Measurements from ENCODE around the gene OR52I2.
A peak's percentile ranks its signal among the peaks of the same experiment; 100 is the strongest.

OR52I2 gene

DNA sequence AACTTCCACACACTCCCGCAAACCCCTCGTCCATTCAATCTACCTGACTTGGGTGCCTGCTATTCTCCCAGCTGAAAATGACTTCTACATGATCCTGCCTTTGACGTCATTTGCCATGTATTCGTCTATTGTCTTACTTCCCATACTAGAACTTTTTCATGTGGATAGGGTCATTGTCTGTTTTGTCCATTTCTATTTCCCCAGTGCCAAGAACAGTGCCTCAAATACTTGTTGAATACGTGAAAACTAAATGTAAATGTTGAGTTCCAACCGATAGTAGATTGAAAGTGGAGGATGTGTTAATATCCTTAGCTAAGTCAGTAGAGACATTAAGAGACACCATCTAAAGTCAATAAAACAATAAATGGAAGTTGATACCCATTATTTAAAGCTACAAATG, 25.6 kb downstream of the OR52I2 start:
- H3K4me1 ChIP-seq (ENCODE audit: control insufficient read depth, insufficient read depth, low read length, poor library complexity, severe bottlenecking), result peaks cover 7% of the 10 kb centered on the region
- H3K9me3 ChIP-seq (ENCODE audit: control insufficient read depth, low read length), result no peaks in the 10 kb centered on the region
- DNase-seq, result no peak
- peaks cover 15% of the 10 kb centered on the region for H3K36me3 ChIP-seq (ENCODE audit: control insufficient read depth, insufficient read depth, low read length)
- peak overlapping the region; percentile 67 for H3K4me3 ChIP-seq (ENCODE audit: insufficient read depth, low read depth, low read length, poor library complexity, severe bottlenecking)
- H3K27ac ChIP-seq (ENCODE audit: insufficient read depth, low read length, poor library complexity, severe bottlenecking), result no peak overlapping the region
- H3K27me3 ChIP-seq (replicated peaks; ENCODE audit: control insufficient read depth, insufficient read depth, low read length, poor library complexity, severe bottlenecking), result no peaks in the 10 kb centered on the region

DNA sequence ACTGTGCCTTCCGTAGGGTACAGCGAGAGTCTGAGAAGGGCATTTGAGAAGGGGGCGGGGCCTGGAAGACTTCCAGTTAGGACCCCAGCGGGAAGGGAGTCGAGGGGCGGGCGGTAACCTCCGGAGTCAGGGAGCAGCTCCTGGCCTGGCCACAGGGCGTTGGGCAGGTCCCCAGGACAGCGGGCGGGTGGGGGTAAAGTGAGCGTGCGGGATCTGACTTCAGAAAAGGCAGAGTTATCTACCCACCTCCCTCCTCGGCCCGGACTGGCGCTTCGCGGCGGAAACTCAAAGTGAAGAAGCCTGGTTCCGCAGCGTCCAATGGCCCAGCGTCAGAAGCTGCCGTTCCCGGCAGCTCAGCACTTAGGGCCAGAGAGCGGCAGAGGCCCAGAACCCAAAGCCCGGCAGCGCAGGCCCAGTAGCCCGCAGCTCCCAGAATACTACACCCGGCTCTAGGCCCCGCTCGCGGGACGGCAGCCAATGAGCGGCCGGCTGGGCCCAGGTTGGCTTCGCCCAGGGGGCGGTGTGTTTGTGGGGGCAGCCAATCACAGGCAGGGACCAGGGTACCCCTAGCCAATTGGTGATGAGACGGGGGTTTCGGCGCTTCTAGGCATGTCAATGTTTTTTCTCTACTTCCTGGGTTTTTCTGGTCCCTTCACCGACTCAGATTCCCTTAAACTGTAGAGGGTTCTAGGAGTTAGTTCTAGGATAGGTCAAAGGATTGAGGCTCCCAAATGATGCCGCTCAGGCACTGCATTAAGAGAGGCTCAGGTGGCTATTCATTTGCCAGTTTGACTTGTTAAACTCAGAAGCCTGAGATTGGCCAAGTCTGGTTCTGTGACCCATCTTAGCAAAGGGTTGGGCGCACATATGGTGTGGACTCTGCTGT, 26.5 kb downstream of the OR52I2 start, which contains the start of gene TRIM68:
TSS of gene TRIM68 (minus strand) at position 451 of the 886 bp plus-strand sequence. CDS start 2,727 bp downstream, outside the sequence.
- no peaks in the 10 kb centered on the region for H3K27me3 ChIP-seq (replicated peaks; ENCODE audit: control insufficient read depth, insufficient read depth, low read length, poor library complexity, severe bottlenecking)
- peaks cover 7% of the 10 kb centered on the region for H3K4me1 ChIP-seq (ENCODE audit: control insufficient read depth, insufficient read depth, low read length, poor library complexity, severe bottlenecking)
- peaks cover 9% of the 10 kb centered on the region for H3K36me3 ChIP-seq (ENCODE audit: control insufficient read depth, insufficient read depth, low read length)
- peak within 1 kb of the TSS; percentile 73 for H3K27ac ChIP-seq (ENCODE audit: insufficient read depth, low read length, poor library complexity, severe bottlenecking)
- DNase-seq, result peak; percentile 85 to 92 (median 90)
- H3K4me3 ChIP-seq (ENCODE audit: insufficient read depth, low read depth, low read length, poor library complexity, severe bottlenecking), result peak within 1 kb of the TSS; percentile 67
- H3K9me3 ChIP-seq (ENCODE audit: control insufficient read depth, low read length), result no peaks in the 10 kb centered on the region

DNA sequence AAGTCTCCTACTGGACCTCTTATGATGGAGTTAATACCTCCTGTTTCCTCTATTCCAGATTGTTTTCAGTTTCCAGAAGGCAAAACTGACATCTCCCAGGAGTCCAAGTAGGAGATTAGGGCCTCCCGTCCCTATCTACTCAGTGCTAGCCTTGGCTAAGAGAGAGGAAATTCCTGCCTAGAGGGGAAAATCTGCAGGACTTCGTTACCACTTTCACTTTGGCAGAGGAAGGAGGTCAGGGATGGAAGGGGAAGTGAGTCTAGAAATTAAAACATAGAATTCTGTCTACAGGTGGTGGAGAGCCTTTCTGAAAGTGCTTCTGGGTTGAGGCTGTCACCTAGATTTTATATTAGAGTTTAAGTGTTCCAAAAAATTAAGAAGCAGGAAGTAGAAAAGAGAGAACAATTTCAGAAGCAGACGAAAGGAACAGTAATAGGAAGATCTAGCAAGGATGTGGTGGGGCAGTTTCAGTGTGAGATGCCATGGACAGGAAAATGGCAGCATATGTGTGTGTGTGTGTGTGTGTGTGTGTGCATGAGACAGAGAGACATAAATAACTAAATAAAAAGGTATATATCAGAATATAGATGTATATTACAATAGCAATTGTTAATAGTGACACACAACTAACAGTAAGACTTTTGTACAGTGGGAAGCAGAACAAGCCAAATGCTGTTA, 28.9 kb downstream of the OR52I2 start:
- Histone ChIP-seq H3K9me3 (ENCODE audit: control insufficient read depth, low read length) (no peaks in the 10 kb centered on the region), H3K27ac (ENCODE audit: insufficient read depth, low read length, poor library complexity, severe bottlenecking) (no peak overlapping the region), H3K36me3 (ENCODE audit: control insufficient read depth, insufficient read depth, low read length) (no peaks in the 10 kb centered on the region), H3K27me3 (replicated peaks; ENCODE audit: control insufficient read depth, insufficient read depth, low read length, poor library complexity, severe bottlenecking) (no peaks in the 10 kb centered on the region), H3K4me3 (ENCODE audit: insufficient read depth, low read depth, low read length, poor library complexity, severe bottlenecking) (peak overlapping the region; percentile 43), H3K4me1 (ENCODE audit: control insufficient read depth, insufficient read depth, low read length, poor library complexity, severe bottlenecking) (peaks cover 7% of the 10 kb centered on the region)
- DNase-seq, result no peak

DNA sequence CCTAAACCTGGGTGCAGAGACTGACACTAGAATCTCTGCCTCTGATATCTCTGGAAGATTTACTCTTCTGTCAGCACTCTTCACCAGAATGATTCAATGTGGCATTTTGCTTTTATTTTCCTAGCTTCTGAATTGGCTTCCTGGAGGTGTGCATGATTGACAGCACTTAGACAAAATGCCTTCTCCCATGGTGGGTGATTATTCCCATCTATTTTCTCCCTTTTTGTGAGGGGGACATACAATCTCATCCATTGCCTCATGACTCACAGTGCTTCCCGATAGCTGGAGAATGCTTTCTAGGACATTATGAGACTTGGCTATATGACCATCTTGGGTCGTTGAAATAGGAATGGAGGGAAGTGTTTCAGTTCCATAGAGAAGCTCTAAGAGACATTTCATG, 30.4 kb downstream of the OR52I2 start:
- H3K9me3 ChIP-seq (ENCODE audit: control insufficient read depth, low read length), result no peaks in the 10 kb centered on the region
- H3K36me3 ChIP-seq (ENCODE audit: control insufficient read depth, insufficient read depth, low read length), result no peaks in the 10 kb centered on the region
- DNase-seq, result no peak
- peaks cover 3% of the 10 kb centered on the region for H3K27me3 ChIP-seq (replicated peaks; ENCODE audit: control insufficient read depth, insufficient read depth, low read length, poor library complexity, severe bottlenecking)
- no peak overlapping the region for H3K27ac ChIP-seq (ENCODE audit: insufficient read depth, low read length, poor library complexity, severe bottlenecking)
- no peak overlapping the region for H3K4me3 ChIP-seq (ENCODE audit: insufficient read depth, low read depth, low read length, poor library complexity, severe bottlenecking)
- peaks cover 7% of the 10 kb centered on the region for H3K4me1 ChIP-seq (ENCODE audit: control insufficient read depth, insufficient read depth, low read length, poor library complexity, severe bottlenecking)

GRCh38 chr11:4615856-4616444, 34.4 kb downstream of the OR52I2 start:
- Histone ChIP-seq H3K27ac (ENCODE audit: insufficient read depth, low read length, poor library complexity, severe bottlenecking) (no peak overlapping the region), H3K36me3 (ENCODE audit: control insufficient read depth, insufficient read depth, low read length) (no peaks in the 10 kb centered on the region), H3K4me3 (ENCODE audit: insufficient read depth, low read depth, low read length, poor library complexity, severe bottlenecking) (no peak overlapping the region), H3K9me3 (ENCODE audit: control insufficient read depth, low read length) (no peaks in the 10 kb centered on the region), H3K27me3 (replicated peaks; ENCODE audit: control insufficient read depth, insufficient read depth, low read length, poor library complexity, severe bottlenecking) (peaks cover 5% of the 10 kb centered on the region), H3K4me1 (ENCODE audit: control insufficient read depth, insufficient read depth, low read length, poor library complexity, severe bottlenecking) (no peaks in the 10 kb centered on the region)
- no peak for DNase-seq

- no peak for DNase-seq
- Histone ChIP-seq H3K27me3 (replicated peaks; ENCODE audit: control insufficient read depth, insufficient read depth, low read length, poor library complexity, severe bottlenecking) (peaks cover 5% of the 10 kb centered on the region), H3K9me3 (ENCODE audit: control insufficient read depth, low read length) (no peaks in the 10 kb centered on the region), H3K4me3 (ENCODE audit: insufficient read depth, low read depth, low read length, poor library complexity, severe bottlenecking) (no peak overlapping the region), H3K36me3 (ENCODE audit: control insufficient read depth, insufficient read depth, low read length) (no peaks in the 10 kb centered on the region), H3K4me1 (ENCODE audit: control insufficient read depth, insufficient read depth, low read length, poor library complexity, severe bottlenecking) (no peaks in the 10 kb centered on the region), H3K27ac (ENCODE audit: insufficient read depth, low read length, poor library complexity, severe bottlenecking) (no peak overlapping the region)
Observed at GRCh38 chr11:4619514-4619913, 38.0 kb downstream of the OR52I2 start.

GRCh38 chr11:4626207-4627099, 44.9 kb downstream of the OR52I2 start:
- no peaks in the 10 kb centered on the region for H3K4me1 ChIP-seq (ENCODE audit: control insufficient read depth, insufficient read depth, low read length, poor library complexity, severe bottlenecking)
- H3K27ac ChIP-seq (ENCODE audit: insufficient read depth, low read length, poor library complexity, severe bottlenecking), result no peak overlapping the region
- no peaks in the 10 kb centered on the region for H3K36me3 ChIP-seq (ENCODE audit: control insufficient read depth, insufficient read depth, low read length)
- no peak overlapping the region for H3K4me3 ChIP-seq (ENCODE audit: insufficient read depth, low read depth, low read length, poor library complexity, severe bottlenecking)
- H3K9me3 ChIP-seq (ENCODE audit: control insufficient read depth, low read length), result peaks cover 3% of the 10 kb centered on the region
- no peaks in the 10 kb centered on the region for H3K27me3 ChIP-seq (replicated peaks; ENCODE audit: control insufficient read depth, insufficient read depth, low read length, poor library complexity, severe bottlenecking)
- DNase-seq, result peak in 1 of 3 donors; percentile 17

DNA sequence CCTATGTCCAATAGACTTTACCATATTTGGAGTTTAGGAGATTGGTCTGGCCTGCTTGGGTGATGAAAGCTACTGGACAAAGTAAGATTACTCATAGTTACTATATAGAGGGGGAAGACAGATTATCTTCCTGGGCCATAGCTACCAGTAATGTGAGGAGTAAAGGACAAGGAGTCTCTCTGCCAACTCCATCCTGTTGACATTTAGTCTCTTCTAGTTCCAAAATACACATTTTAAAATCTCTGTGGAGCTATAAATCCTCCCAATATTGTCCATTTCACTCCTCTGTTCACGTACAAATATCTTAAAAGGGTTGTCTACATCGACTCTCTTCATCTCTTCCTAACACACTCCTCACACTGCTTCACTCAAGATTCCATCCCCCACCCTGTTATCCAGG, 54.6 kb downstream of the OR52I2 start:
- Histone ChIP-seq H3K4me1 (ENCODE audit: control insufficient read depth, insufficient read depth, low read length, poor library complexity, severe bottlenecking) (no peaks in the 10 kb centered on the region), H3K27me3 (replicated peaks; ENCODE audit: control insufficient read depth, insufficient read depth, low read length, poor library complexity, severe bottlenecking) (peaks cover 4% of the 10 kb centered on the region), H3K9me3 (ENCODE audit: control insufficient read depth, low read length) (no peaks in the 10 kb centered on the region), H3K27ac (ENCODE audit: insufficient read depth, low read length, poor library complexity, severe bottlenecking) (no peak overlapping the region), H3K4me3 (ENCODE audit: insufficient read depth, low read depth, low read length, poor library complexity, severe bottlenecking) (no peak overlapping the region), H3K36me3 (ENCODE audit: control insufficient read depth, insufficient read depth, low read length) (no peaks in the 10 kb centered on the region)
- DNase-seq, result no peak

DNA sequence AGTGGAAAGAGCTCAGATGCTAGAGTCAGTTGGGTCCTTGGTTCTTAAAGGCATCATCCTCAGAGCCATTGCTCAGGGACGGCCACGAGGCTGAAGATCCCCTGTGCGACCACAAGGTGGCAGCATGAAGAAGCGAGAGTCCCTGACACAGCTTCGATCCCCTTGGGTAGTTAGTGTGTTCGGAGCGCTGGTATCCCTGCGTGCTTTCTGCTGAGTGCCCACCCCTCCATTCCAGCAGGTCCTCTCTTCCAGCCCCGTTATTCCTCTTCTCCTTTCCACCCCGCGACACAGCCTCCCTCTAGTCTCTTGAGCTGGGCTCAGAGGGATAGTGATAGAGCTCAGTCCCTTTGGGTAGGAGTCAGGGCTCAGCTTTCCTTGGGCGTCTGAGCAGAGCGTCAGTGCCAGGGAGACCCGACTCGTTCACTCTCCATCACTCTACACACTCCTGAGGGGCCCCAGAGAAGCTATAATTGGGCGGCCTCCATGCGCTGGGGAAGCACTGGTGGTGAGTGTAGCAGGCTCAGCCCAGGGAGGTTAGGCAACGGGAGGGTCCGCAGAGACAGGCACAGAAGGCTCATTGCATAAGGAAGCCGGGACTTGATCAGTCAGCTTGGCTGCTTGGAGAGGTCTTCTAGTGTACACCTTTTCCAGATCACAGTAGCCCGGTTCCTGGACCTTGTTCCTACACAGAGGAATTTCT, 55.6 kb downstream of the OR52I2 start, which contains the start of gene OR51D1:
TSS of gene OR51D1 (plus strand) at position 516 of the 700 bp plus-strand sequence. CDS start 2,314 bp downstream, outside the sequence.
- Histone ChIP-seq H3K27ac (ENCODE audit: insufficient read depth, low read length, poor library complexity, severe bottlenecking) (no peak within 1 kb of the TSS), H3K9me3 (ENCODE audit: control insufficient read depth, low read length) (no peaks in the 10 kb centered on the region), H3K4me1 (ENCODE audit: control insufficient read depth, insufficient read depth, low read length, poor library complexity, severe bottlenecking) (no peaks in the 10 kb centered on the region), H3K4me3 (ENCODE audit: insufficient read depth, low read depth, low read length, poor library complexity, severe bottlenecking) (no peak within 1 kb of the TSS), H3K36me3 (ENCODE audit: control insufficient read depth, insufficient read depth, low read length) (no peaks in the 10 kb centered on the region), H3K27me3 (replicated peaks; ENCODE audit: control insufficient read depth, insufficient read depth, low read length, poor library complexity, severe bottlenecking) (peaks cover 4% of the 10 kb centered on the region)
- peak; percentile 27 to 47 (median 34) for DNase-seq
